Measurements from ENCODE around the gene SHC3.

The SHC3 gene

DNA sequence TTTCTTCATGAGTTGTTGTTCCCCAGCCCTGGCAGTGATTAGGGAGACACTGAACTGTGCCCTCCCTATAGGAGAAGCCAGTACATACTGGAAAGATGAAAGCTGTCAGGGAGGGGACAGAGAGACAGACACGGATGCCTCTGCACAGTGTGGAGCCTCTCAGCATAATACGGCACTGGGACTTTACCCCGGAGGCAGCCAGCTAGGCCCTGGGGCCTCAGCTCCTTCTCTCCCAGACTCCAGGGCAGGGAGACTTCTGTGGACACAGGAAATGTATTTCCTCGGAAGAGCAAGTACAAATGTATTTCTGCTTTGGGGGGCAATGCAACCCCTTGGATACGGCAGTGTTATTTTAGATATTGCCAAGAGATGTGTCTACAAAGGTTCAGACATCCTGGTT, 125.3 kb downstream of the SHC3 start:
- DNase-seq (ENCODE audit: low spot score), result no peak

GRCh38 chr9:89052470-89053097, 126.0 kb downstream of the SHC3 start:
- no peak for DNase-seq (ENCODE audit: low spot score)

DNA sequence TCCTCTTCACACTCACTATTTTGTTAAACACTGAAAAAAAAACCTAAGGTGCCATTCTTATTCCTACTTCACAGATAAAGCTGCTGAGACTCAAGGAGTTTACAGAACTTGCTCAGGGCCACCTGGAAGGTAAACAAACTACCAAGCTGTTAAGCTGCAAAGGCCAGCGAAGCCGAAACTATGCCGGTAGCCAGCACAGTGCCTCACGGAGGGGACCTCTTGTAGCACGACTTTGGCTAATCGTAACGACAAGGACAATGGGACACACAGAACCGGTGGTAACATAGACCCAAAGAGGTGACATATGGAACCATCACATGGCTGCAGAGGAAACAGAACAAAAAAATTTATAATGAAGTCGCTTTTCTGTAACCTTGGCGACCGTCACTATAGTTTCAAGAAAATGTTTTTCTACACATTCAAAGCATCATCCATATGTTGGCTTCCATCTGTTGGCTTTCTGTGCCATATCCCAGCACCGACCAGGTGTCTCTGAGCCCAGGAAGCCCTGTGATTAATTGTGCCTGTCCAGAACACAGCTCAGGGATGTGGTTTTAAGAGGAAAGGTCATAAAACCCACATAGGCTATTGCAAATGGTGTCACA, 127.1 kb downstream of the SHC3 start:
- no peak for DNase-seq (ENCODE audit: low spot score)

GRCh38 chr9:89049646-89050045, 129.0 kb downstream of the SHC3 start:
- no peak for DNase-seq (ENCODE audit: low spot score)

DNA sequence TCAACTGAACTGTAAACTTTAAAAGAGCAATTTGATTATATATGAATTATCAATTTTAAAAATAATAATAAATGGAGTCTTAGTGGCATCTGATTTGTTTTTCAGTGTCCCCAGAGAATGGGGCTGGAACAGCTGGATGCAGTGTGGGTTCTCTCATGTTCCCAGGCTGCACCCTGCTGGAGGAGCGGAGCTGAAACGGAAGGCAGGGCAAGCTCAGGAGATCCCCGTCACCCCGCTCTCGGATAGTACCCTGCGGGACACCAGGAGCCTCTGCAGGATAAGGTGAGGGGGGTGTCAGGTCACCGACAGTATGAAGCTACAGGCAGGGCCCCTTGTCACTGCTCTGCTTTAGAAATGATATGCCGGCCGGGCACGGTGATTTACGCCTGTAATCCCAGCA, 130.0 kb downstream of the SHC3 start:
- no peak for DNase-seq (ENCODE audit: low spot score)

DNA sequence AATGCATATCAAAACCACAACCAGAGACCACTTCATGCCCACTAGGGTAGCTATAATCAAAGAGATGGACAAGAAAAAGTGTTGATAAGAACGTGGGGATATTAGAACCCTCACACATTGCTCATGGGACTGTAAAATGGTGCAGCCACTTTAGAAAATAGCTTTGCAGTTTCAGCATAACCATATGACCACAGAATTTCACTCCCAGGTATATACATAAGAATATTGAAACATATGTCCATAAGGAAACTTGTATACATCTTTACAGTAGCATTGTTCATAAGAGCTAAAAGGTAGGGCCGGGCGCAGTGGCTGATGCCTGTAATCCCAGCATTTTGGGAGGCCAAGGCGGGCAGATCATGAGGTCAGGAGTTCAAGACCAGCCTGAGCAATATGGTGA, 131.0 kb downstream of the SHC3 start:
- no peak for DNase-seq (ENCODE audit: low spot score)

DNA sequence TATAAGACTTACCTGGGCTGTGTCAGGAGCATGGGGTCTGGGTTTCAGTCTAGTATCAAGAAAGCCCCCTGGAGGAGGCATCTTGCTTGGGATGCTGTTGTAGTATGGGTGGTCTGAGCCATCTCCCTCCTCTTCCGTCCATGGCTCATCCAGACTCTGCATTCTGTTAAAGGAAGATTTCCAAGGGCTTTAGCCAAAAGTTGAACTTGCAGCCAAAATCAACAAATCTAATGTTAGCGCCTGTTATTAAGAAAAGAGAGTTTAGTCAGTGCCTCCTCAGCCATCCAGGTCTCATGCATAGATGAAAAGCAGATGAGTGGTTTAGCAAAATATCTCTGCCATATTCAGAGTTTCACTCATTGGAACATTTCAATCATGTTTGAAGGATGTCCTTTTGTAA, 131.8 kb downstream of the SHC3 start:
- DNase-seq (ENCODE audit: low spot score), result no peak

DNA sequence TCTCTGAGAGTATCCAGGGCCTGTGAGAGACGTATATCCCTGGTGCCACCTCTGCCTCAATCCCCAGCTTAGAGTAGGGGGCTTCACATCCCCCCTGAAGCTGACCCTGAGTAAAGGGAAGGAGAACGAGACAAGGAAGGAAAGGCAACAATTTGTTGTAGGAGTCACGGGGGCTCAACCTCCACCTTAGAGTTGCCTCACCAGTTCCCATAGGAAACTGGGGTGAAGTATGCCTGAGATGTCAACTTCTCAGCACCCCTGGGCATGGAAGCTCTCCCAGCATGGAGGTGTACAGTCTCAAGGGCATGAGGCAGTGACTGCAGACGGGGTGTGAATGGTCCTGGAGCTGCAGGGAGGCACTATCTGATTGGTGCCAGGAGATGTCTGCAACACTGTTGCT, 133.7 kb downstream of the SHC3 start:
- DNase-seq (ENCODE audit: low spot score), result no peak

GRCh38 chr9:89044104-89044503, 134.5 kb downstream of the SHC3 start:
- no peak for DNase-seq (ENCODE audit: low spot score)

GRCh38 chr9:89042984-89043383, 135.6 kb downstream of the SHC3 start:
- DNase-seq (ENCODE audit: low spot score), result no peak

- DNase-seq (ENCODE audit: low spot score), result no peak
These were observed 139.0 kb downstream of the SHC3 start for GRCh38 chr9:89039664-89040063.

GRCh38 chr9:89039104-89039465, 139.5 kb downstream of the SHC3 start:
- no peak for DNase-seq (ENCODE audit: low spot score)

DNA sequence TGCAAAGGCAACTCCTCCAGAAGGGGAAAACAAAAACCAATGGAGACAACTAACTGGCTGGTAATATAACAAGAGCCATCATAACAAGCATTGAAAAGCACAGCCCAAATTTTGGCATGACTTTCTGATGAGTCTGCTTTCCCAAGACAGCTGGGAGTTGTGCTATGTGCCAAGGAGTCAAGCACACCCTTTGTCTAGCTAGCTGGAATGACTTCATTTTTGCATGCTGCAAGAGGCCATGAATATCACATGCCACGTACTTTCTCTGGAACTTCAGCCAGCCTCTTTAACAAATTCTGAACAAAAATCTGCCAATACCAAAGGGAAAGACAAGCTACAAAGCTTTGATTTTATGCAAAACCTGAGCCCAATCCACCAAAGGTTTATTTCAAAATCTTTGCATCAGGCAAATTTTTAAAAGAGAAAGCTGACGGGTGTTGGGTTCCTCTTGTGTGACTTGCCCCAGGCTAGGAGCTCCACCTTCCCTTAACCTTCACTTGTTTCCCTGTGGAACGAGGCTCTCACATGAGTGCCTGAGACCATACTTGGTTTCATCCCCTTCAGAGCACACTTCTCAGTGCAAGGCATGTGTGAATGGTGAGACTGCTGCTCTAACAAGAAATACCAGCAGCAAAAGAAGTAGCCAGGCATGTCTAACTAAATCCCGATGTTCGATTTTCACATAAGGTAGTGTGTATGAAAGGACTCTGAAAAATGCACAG, 140.1 kb downstream of the SHC3 start:
- no peak for DNase-seq (ENCODE audit: low spot score)

- no peak for DNase-seq (ENCODE audit: low spot score)
These were observed 140.7 kb downstream of the SHC3 start for GRCh38 chr9:89037891-89038290.

GRCh38 chr9:89037346-89037745, 141.3 kb downstream of the SHC3 start:
- DNase-seq (ENCODE audit: low spot score), result no peak

- DNase-seq (ENCODE audit: low spot score), result no peak
These were observed 141.7 kb downstream of the SHC3 start for GRCh38 chr9:89036891-89037290.

DNA sequence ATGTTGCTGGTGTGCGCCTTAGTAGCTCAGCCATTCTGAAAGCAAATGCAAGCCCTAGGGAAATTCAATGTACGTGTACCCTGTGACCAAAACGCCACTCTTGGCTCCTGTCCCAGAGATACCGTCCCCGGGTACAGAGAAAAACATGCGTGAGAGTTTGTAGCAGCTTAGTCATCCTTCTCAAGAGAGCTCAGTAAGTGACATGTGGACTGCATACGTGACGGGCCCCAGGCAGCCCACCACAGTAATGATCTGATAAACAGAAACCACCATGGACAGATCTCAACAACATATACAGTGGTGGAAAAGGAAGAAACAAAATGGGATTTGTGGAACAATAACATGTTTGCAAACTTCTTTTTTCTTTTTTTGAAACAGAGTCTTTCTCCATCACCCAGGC, 142.2 kb downstream of the SHC3 start:
- DNase-seq (ENCODE audit: low spot score), result no peak

DNA sequence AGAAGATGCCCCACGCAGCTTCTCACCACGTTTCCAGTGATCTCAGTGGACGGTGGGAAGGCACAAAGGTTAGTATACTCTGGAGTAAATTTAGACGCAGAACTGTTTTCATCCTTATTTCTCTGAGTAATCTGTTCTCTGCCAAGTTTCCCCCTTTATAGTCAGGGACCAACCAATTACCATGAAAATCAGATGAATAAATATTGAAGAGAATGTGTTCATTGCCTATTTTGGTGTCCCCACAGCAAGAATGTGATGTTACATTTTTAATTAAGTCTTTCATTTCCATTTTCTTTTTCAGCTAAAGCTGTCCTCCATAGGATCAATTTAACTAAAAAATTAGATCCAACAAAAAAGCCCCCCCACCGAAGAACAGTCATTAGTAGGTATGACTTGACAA, 146.0 kb downstream of the SHC3 start:
- no peak for DNase-seq (ENCODE audit: low spot score)

- DNase-seq (ENCODE audit: low spot score), result no peak
These were observed 146.4 kb downstream of the SHC3 start for GRCh38 chr9:89032173-89032572.

- DNase-seq (ENCODE audit: low spot score), result no peak
These were observed 148.8 kb downstream of the SHC3 start for GRCh38 chr9:89029788-89030187.

DNA sequence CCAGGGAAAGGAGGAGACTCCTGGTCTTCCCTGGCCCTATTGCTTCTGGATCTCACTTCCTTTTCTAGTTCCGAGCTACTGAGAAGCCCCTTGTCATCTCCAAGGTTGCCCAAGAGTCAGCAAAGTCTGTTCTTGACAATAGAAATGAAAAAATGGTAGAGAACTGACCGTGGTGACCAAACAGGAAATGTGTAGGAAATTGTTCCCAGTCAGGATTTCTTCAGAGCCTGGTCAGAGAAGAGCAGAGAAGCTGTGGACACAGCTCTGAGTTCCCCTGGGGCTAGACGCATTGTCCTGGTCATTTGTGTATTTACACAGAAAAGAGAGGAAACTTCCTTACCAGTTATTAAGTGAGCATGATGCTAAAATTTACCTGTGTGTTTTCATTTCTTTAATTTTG, 151.7 kb downstream of the SHC3 start:
- DNase-seq (ENCODE audit: low spot score), result no peak

DNA sequence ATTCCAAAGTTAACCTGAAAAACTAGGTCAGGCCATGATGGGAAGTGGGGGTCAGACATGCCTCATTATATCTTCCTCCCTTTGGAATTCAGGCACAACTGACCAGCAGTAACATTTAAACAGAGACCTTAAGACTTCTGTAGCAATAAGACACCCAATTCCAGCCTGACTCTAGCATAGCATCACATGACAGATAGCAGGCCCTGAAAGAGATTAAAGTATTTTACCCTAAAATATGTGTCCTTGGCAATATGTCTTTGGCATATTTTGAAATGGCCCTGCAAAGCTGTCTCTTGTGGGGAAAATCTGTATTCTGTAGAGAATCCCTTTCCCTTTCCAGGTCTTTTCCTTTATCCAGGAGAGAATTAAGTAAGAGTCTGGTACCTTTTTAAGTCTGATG, 153.1 kb downstream of the SHC3 start:
- no peak for DNase-seq (ENCODE audit: low spot score)

GRCh38 chr9:89024727-89025126, 153.9 kb downstream of the SHC3 start:
- DNase-seq (ENCODE audit: low spot score), result no peak

- no peak for DNase-seq (ENCODE audit: low spot score)
These were observed 154.9 kb downstream of the SHC3 start for GRCh38 chr9:89023740-89024139.
